RWPE2 (cell line): ENCODE measurements around the gene THAP2.

ENCODE experiments used
- ATAC-seq: fragments of 200-7000 bp; cut with Tn5 transposase; 3 replicates; pipeline ENCODE4 v1.9.1; 2021; ENCODE audit warnings: low read depth
- DNase-seq: peaks from one replicate; pipeline ENCODE4 v3.0.0-alpha.2; 2020; ENCODE audit warnings: low spot score
- H3K27ac ChIP-seq: fragments of 450-650 bp; 2 replicates; pipeline ENCODE4 v1.5.1; 2017; ENCODE audit warnings: mild to moderate bottlenecking; ENCODE audit not compliant: poor library complexity, severe bottlenecking
- H3K27me3 ChIP-seq: fragments of 250-450 bp; sonication (Bioruptor Pico); 2 replicates; pipeline ENCODE4 v1.5.1; 2021; ENCODE audit warnings: mild to moderate bottlenecking, moderate library complexity; ENCODE audit not compliant: insufficient read depth, poor library complexity, severe bottlenecking
- H3K36me3 ChIP-seq: fragments of 250-450 bp; sonication (Bioruptor Pico); 2 replicates; pipeline ENCODE4 v1.5.1; 2020; ENCODE audit warnings: low read depth, mild to moderate bottlenecking, moderate library complexity
- H3K4me1 ChIP-seq: fragments of 250-450 bp; sonication (Bioruptor Pico); 2 replicates; pipeline ENCODE4 v1.5.1; 2021; ENCODE audit warnings: mild to moderate bottlenecking, moderate library complexity; ENCODE audit not compliant: insufficient read depth, poor library complexity, severe bottlenecking
- H3K4me3 ChIP-seq: fragments of 250-450 bp; sonication (Bioruptor Pico); 2 replicates; pipeline ENCODE4 v1.5.1; 2021; ENCODE audit warnings: mild to moderate bottlenecking, moderate library complexity; ENCODE audit not compliant: severe bottlenecking
- H3K9me3 ChIP-seq: fragments of 250-450 bp; sonication (Bioruptor Pico); 2 replicates; pipeline ENCODE4 v1.5.1; 2021; ENCODE audit warnings: mild to moderate bottlenecking, moderate library complexity; ENCODE audit not compliant: severe bottlenecking
- CTCF ChIP-seq: fragments of 450-650 bp; IDR thresholded peaks from one replicate; pipeline ENCODE4 v1.5.1; 2017; ENCODE audit warnings: mild to moderate bottlenecking, moderate library complexity; ENCODE audit not compliant: poor library complexity, severe bottlenecking

Gene THAP2

DNA sequence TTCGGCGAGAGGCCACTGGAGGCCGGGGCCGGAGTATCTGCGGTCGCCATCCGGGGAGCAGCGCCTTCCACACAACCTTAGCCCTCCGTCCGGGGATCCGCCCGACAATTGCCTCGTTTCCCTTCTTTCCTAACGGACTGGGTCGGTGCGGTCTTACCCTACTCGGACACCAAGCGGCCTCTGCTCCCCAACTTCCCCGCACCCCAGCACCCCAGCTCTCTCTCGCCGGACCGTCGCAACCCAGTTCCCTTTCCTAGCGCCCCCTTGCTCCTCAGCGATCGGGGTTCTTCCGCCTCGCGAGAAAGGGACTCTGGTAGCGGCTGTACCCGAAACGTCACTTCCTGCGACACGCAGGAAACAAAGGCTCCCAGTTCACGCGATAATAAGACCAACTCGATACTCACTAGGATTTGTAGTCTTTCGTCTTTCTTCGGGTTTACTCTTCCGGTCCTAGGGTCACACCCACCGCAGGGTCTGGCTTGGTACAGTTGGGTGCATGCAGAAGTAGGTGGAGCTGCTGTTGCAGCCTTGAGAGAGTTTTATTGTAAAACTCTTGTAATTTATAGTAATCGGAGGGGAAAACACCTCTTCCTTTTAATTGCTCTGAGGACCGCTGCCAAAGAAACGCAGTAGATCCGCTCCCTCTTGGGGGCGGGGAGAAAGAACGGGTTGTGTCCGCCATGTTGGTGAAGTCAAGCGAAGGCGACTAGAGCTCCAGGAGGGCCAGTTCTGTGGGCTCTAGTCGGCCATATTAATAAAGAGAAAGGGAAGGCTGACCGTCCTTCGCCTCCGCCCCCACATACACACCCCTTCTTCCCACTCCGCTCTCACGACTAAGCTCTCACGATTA, at the start of gene THAP2, which contains the start of gene ZFC3H1:
THAP2 (plus strand) TSS at position 741 of the 850 bp plus-strand sequence. CDS start 209 bp downstream, outside the sequence.
ZFC3H1 (minus strand) TSS at position 288 of the 850 bp plus-strand sequence; CDS start at position 50, 238 bp downstream.
- H3K36me3 ChIP-seq, result peaks cover 24% of the 10 kb centered on the region
- peaks cover 3% of the 10 kb centered on the region for H3K4me1 ChIP-seq
- H3K27me3 ChIP-seq, result no peaks in the 10 kb centered on the region
- H3K27ac ChIP-seq, result peak within 1 kb of the TSS; percentile 85
- DNase-seq, result peak; percentile 94
- H3K9me3 ChIP-seq, result no peaks in the 10 kb centered on the region
- peak; percentile 86 for ATAC-seq
- peak within 1 kb of the TSS; percentile 66 for H3K4me3 ChIP-seq
- peak; percentile 27 for TF ChIP-seq CTCF

DNA sequence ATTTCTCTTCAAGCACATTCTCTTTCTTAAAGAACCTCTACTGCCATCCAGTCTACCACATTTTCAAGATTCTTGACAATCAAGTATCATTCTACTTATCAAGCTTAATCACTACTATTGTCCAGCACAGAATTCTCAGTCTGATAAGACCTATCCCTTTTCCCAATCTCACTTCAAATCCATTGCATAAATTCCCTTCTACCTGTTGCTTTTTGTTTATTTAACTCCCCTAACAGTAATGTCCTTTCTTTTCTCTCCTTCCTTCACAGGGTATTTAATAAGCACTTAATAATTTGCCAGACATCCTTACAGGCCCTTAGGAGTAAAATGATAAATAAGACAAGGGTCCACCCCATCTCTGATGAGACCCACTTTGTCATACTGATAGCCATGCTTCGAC, 42.2 kb upstream of the THAP2 start:
- Histone ChIP-seq H3K27ac (no peak overlapping the region), H3K9me3 (no peaks in the 10 kb centered on the region), H3K4me3 (no peak overlapping the region), H3K27me3 (no peaks in the 10 kb centered on the region), H3K4me1 (no peaks in the 10 kb centered on the region), H3K36me3 (peaks cover 100% of the 10 kb centered on the region)
- ATAC-seq (no peak), DNase-seq (no peak)
- TF ChIP-seq CTCF, result no peak

DNA sequence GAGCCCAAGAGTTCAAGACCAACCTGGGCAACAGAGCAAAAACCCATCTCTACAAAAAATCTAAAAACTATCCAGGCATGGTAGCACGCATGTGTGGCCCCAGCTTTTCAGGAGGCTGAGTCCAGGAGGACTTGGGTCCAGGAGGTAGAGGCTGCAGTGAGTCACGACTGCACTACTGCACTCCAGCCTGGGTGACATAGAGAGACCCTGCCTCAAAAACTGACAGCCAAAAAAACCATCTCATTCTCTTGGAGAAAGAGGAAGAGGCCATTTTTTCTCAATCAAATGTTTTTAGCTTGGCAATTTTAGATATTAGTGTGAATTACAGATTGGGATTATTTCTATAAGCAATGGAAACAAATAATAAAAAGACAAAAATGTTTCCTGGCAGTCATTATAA, 38.6 kb upstream of the THAP2 start:
- no peak for DNase-seq
- no peaks in the 10 kb centered on the region for H3K9me3 ChIP-seq
- no peak overlapping the region for H3K27ac ChIP-seq
- no peak overlapping the region for H3K4me3 ChIP-seq
- H3K36me3 ChIP-seq, result peaks cover 100% of the 10 kb centered on the region
- no peak for TF ChIP-seq CTCF
- ATAC-seq, result no peak
- no peaks in the 10 kb centered on the region for H3K27me3 ChIP-seq
- H3K4me1 ChIP-seq, result no peaks in the 10 kb centered on the region

- DNase-seq (no peak), ATAC-seq (no peak)
- Histone ChIP-seq H3K27me3 (no peaks in the 10 kb centered on the region), H3K9me3 (no peaks in the 10 kb centered on the region), H3K4me1 (no peaks in the 10 kb centered on the region), H3K36me3 (peaks cover 100% of the 10 kb centered on the region), H3K27ac (no peak overlapping the region), H3K4me3 (no peak overlapping the region)
- TF ChIP-seq CTCF, result no peak
Observed at GRCh38 chr12:71626098-71626497, 38.0 kb upstream of the THAP2 start.

DNA sequence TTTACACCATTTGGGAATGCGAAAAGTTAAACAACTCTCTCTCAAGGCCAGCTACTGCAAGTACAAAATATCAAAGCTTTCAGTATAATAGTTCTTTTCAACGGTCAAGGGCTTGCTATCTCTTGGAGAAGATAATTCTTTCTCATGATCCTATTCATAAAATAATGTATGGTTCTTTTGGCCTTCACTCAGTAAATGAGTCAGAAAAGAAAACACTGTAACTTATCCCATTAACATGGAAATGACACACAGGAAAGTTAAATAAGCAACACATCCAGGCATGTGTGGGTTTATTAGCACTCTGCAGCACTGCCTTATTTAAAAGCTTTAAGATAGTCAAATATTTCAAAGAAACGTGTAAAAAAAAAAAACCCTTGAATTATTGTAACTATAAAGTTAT, 37.3 kb upstream of the THAP2 start:
- Histone ChIP-seq H3K27me3 (no peaks in the 10 kb centered on the region), H3K9me3 (no peaks in the 10 kb centered on the region), H3K36me3 (peaks cover 100% of the 10 kb centered on the region), H3K4me1 (no peaks in the 10 kb centered on the region), H3K4me3 (no peak overlapping the region), H3K27ac (peak overlapping the region; percentile 12)
- no peak for DNase-seq
- no peak for ATAC-seq
- TF ChIP-seq CTCF, result no peak
